H1 (cell line): Measurements from ENCODE around the gene NR2F1-AS1.
A peak's percentile ranks its signal among the peaks of the same experiment; 100 is the strongest.

Source experiments
- EZH2 ChIP-seq: fragments of 200-600 bp; sonication (generic); IDR thresholded peaks from 2 replicates; pipeline ENCODE4 v1.7.1; 2012; ENCODE audit warnings: low read depth, mild to moderate bottlenecking, moderate library complexity, low read length, inconsistent platforms; ENCODE audit not compliant: severe bottlenecking
- KDM5A ChIP-seq: fragments of 200-600 bp; IDR thresholded peaks from 2 replicates; pipeline ENCODE4 v1.7.1; 2012; ENCODE audit warnings: mild to moderate bottlenecking, low read length, inconsistent platforms, mixed read lengths
- POLR2A ChIP-seq, 2 experiments: IDR thresholded peaks; 1 replicate in 1 of 2; 2 replicates in 1 of 2; pipeline ENCODE4 v1.6.1; 2011; ENCODE audit warnings: low read depth in 2 of 2, low read length in 2 of 2, mild to moderate bottlenecking in 2 of 2; ENCODE audit errors: control extremely low read depth in 1 of 2
- SRF ChIP-seq: IDR thresholded peaks from 2 replicates; pipeline ENCODE4 v1.6.1; 2011; ENCODE audit warnings: mild to moderate bottlenecking, low read depth, low read length, moderate library complexity
- ZNF274 ChIP-seq: IDR thresholded peaks from 2 replicates; pipeline ENCODE4 v1.7.0; 2012; ENCODE audit warnings: low read length, borderline replicate concordance; ENCODE audit errors: extremely low read depth
- TF ChIP-seq, protein P1 (sequence below), 3 experiments: IDR thresholded peaks; 1 replicate in 2 of 3; 2 replicates in 1 of 3; pipeline versions ENCODE4 v1.5.1 to v1.6.1; 2011; ENCODE audit warnings: low read length in 3 of 3, mild to moderate bottlenecking in 3 of 3, inconsistent platforms in 2 of 3, low read depth in 1 of 3, moderate library complexity in 1 of 3; ENCODE audit not compliant: insufficient read depth in 1 of 3; ENCODE audit errors: control extremely low read depth in 1 of 3
- TF ChIP-seq, protein P2 (sequence below): IDR thresholded peaks from 2 replicates; pipeline ENCODE4 v1.6.1; 2012; ENCODE audit warnings: inconsistent platforms
- TF ChIP-seq, protein P3 (sequence below): IDR thresholded peaks from 2 replicates; pipeline ENCODE4 v1.6.1; 2011; ENCODE audit warnings: low read depth, mild to moderate bottlenecking, low read length; ENCODE audit not compliant: insufficient read depth

DNA sequence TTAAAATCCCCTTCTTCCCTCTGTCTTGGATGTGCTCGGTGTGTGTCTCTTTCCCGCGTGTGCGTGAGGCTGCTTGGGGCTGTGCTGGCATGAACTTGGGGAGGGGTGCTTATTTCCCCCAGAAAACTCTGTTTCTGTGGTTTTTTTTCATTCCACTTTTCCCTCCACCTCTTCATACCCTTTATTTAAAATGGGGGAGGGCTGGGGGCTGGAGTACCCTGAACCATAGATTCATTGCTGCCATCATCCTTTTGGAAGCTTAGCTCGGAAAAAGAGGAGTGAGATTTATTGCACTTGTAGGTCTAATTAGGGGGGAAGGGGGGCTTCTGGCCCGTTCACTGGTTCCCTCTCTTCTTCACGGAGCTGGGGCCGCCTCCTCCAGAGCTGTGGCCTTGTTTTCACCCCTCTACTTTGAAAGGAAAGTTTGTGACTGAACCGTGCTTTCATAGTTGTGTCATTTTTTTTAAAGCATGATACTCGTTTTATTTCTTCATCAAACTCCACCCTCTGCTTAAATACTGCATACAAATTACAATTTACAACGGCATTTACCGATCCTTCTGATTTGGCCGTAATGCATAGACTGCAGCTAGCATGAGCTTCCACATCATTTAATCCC lies 4.9 kb upstream of the NR2F1-AS1 start:
- TF ChIP-seq SRF (no peak), ZNF274 (no peak), EZH2 (peak; percentile 87), POLR2A (IDR thresholded peaks at IDR 0.05; ENCODE audit: control extremely low read depth in 1 of 2, low read depth in 2 of 2, low read length in 2 of 2) (no peak), KDM5A (no peak)
- TF ChIP-seq, protein P1, sequence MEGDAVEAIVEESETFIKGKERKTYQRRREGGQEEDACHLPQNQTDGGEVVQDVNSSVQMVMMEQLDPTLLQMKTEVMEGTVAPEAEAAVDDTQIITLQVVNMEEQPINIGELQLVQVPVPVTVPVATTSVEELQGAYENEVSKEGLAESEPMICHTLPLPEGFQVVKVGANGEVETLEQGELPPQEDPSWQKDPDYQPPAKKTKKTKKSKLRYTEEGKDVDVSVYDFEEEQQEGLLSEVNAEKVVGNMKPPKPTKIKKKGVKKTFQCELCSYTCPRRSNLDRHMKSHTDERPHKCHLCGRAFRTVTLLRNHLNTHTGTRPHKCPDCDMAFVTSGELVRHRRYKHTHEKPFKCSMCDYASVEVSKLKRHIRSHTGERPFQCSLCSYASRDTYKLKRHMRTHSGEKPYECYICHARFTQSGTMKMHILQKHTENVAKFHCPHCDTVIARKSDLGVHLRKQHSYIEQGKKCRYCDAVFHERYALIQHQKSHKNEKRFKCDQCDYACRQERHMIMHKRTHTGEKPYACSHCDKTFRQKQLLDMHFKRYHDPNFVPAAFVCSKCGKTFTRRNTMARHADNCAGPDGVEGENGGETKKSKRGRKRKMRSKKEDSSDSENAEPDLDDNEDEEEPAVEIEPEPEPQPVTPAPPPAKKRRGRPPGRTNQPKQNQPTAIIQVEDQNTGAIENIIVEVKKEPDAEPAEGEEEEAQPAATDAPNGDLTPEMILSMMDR (IDR thresholded peaks at IDR 0.05; ENCODE audit: control extremely low read depth in 1 of 3, insufficient read depth in 1 of 3, low read depth in 1 of 3, low read length in 3 of 3): no peak
- TF ChIP-seq, protein P2, sequence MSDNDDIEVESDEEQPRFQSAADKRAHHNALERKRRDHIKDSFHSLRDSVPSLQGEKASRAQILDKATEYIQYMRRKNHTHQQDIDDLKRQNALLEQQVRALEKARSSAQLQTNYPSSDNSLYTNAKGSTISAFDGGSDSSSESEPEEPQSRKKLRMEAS: no peak
- TF ChIP-seq, protein P3, sequence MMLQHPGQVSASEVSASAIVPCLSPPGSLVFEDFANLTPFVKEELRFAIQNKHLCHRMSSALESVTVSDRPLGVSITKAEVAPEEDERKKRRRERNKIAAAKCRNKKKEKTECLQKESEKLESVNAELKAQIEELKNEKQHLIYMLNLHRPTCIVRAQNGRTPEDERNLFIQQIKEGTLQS: no peak
